AG04450 (cell line): ENCODE measurements around the gene INVS. TPM values are rescaled to one million over a fixed set of nuclear protein-coding genes. Genes with fewer than 3 reads are reported as not detected.

Experiments
- CTCF ChIA-PET: fragments of 300-600, 350-600 bp; formaldehyde crosslinking; extraction: SDS; loops from one replicate; lab custom pipeline; 2022; ENCODE audit warnings: antibody characterized with exemption, inconsistent platforms; lab: Charles Lee
- POLR2A ChIA-PET: fragments of 350-600 bp; formaldehyde crosslinking; extraction: SDS; loops from one replicate; lab custom pipeline; 2021; ENCODE audit warnings: antibody characterized with exemption, inconsistent platforms; lab: Yijun Ruan, JAX
- DNase-seq: peaks from one replicate; pipeline ENCODE4 v3.0.0-alpha.2; 2011; ENCODE audit warnings: low read depth, low spot score
- H3K27ac ChIP-seq: one replicate; pipeline ENCODE4 v1.5.1; 2012; ENCODE audit warnings: low read depth, low read length, control low read depth
- H3K27me3 ChIP-seq: one replicate; pipeline ENCODE4 v1.6.0; 2012; ENCODE audit warnings: low read length; ENCODE audit not compliant: control insufficient read depth, insufficient read depth
- H3K4me3 ChIP-seq: 2 replicates; pipeline ENCODE4 v1.5.1; 2011; ENCODE audit warnings: mild to moderate bottlenecking, low read depth, low read length, control low read depth
- H3K9me3 ChIP-seq: 2 replicates; pipeline ENCODE4 v1.5.1; 2012; ENCODE audit warnings: low read length; ENCODE audit not compliant: control insufficient read depth, insufficient read depth
- CTCF ChIP-seq: IDR thresholded peaks from 2 replicates; pipeline ENCODE4 v1.5.1; 2011; ENCODE audit warnings: low read depth, low read length, control low read depth, inconsistent platforms
- polyA plus RNA-seq: library from polyadenylated mRNA; depleted of rRNA; stranded (reverse); fragments of >200 nt; gene quantifications from 2 replicates; pipeline ENCODE4 v1.2.3, GENCODE V29; 2011; rRNA removed
- small RNA-seq: library from RNA; depleted of rRNA; stranded (forward); fragments of <200 nt; gene quantifications from one replicate; pipeline ENCODE3, GENCODE V24; 2012; ENCODE audit warnings: low read depth; ENCODE audit not compliant: insufficient read length

Gene INVS
- polyA plus RNA-seq, 1 experiment: 22.5 TPM

DNA sequence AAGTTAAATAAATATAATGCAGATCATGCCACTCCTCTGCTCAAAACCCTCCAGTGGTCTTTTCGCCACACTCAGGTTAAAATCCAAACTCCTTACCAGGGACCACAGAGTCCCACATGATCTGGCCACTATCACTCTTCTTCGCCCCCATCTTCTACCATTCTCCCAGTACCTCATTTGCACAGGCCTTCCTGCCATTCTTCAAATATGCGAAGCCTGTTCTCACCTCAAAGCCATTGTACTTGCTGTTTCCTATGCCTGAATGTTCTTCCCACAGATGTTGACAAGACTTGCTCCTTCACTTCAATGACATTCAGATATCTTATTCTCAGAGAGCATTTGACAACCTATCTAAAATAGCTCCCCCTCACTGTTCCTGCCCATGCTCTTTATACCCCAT lies 242.8 kb downstream of the INVS start:
- TF ChIP-seq CTCF: no peak
- CTCF ChIA-PET: interaction anchor here (10.8 kb wide), 1 partner anchor 17 kb away, joined by 104 read pairs; no protein-coding TSS in a partner anchor
- H3K9me3 ChIP-seq: no peaks in the 10 kb centered on the region
- no peak overlapping the region for H3K4me3 ChIP-seq
- DNase-seq: no peak
- H3K27ac ChIP-seq: no peak overlapping the region
- POLR2A ChIA-PET: no interaction called here
- H3K27me3 ChIP-seq: no peaks in the 10 kb centered on the region

GRCh38 chr9:100346836-100347235 lies 247.8 kb downstream of the INVS start:
- CTCF ChIA-PET: interaction anchor here (0.9 to 1.8 kb wide), 7 partner anchors 13 to 252 kb away, joined by 3 to 6 read pairs (median 3); no protein-coding TSS in a partner anchor
- H3K27me3 ChIP-seq: no peaks in the 10 kb centered on the region
- peak; percentile 10 for DNase-seq
- TF ChIP-seq CTCF: no peak
- no peaks in the 10 kb centered on the region for H3K9me3 ChIP-seq
- no peak overlapping the region for H3K27ac ChIP-seq
- POLR2A ChIA-PET: no interaction called here
- no peak overlapping the region for H3K4me3 ChIP-seq

GRCh38 chr9:100350188-100350587 lies 251.1 kb downstream of the INVS start:
- Histone ChIP-seq H3K27ac (no peak overlapping the region), H3K27me3 (no peaks in the 10 kb centered on the region), H3K4me3 (no peak overlapping the region), H3K9me3 (no peaks in the 10 kb centered on the region; the same call in 1 of the 2 replicates)
- POLR2A ChIA-PET: no interaction called here
- TF ChIP-seq CTCF: no peak
- DNase-seq: no peak
- CTCF ChIA-PET: interaction anchor here (0.6 to 1.7 kb wide), 3 partner anchors 25 to 252 kb away, joined by 3 to 5 read pairs (median 4); no protein-coding TSS in a partner anchor

Small RNA genes lying within 50 kb of the gene (small RNA-seq; reads per million reads assigned to genes)
- gene RN7SL75P: not detected

Other genes with a start within 250 kb of the INVS start
- gene STX17, start 192.6 kb upstream of the INVS start, polyA plus RNA-seq: 11.9 and 16.7 TPM in 2 replicates
- gene ERP44, start 243 bp upstream of the INVS start, polyA plus RNA-seq: 20.9 and 28.0 TPM in 2 replicates